Measurements from ENCODE around the gene MBNL2.
A peak's percentile ranks its signal among the peaks of the same experiment; 100 is the strongest.
"Not testable (repeated sequence)": the region's sequence is repeated elsewhere in the genome, so short reads cannot be mapped to it uniquely, and the experiment has no call there.

The MBNL2 gene

DNA sequence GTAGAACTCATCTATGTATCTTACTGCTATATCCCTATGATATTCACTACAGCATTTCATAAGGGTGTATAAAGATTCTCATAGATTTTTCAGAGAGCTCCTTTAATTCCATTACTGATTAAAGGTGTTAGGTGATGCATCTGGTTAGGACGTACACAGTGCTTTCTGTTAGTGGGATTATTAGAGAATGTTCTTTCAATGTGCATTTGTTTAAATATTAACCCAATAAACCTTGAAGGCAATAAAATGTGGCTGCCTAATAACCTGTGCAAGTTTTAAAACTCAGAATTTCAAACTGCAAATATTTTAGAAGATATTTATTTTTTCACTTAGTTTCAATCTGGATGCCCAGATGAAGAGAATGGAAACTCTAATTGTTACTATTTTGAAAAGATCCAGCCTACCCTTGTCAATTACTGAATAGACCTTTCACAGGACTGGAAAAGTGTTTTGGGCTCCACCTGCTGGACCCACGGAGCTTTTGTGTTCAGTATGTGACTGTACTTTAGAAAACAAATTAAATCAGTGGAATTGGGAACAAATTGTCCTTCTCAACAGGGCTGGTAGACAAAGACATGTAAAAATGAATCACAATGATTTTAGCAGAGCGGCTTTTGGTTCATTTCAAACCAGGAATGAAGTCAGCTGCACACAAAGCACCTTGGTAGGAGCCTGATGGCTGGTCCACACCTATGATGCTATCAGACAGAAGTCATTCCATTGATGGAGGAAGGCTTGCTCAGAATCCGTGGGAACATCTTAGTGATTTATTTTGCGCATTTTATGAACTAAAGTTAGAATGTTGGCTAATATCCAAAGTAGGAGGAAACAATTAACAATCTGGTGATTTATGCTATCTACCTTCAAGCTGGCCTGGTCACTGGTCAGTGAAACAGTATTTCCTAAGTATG, 122.4 kb downstream of the MBNL2 start:
- no peaks in the 10 kb centered on the region for H3K27me3 ChIP-seq (ENCODE audit: insufficient read depth, low read depth, severe bottlenecking)
- H3K4me3 ChIP-seq (ENCODE audit: low read depth, low read length): no peak overlapping the region
- TF ChIP-seq, protein P1, sequence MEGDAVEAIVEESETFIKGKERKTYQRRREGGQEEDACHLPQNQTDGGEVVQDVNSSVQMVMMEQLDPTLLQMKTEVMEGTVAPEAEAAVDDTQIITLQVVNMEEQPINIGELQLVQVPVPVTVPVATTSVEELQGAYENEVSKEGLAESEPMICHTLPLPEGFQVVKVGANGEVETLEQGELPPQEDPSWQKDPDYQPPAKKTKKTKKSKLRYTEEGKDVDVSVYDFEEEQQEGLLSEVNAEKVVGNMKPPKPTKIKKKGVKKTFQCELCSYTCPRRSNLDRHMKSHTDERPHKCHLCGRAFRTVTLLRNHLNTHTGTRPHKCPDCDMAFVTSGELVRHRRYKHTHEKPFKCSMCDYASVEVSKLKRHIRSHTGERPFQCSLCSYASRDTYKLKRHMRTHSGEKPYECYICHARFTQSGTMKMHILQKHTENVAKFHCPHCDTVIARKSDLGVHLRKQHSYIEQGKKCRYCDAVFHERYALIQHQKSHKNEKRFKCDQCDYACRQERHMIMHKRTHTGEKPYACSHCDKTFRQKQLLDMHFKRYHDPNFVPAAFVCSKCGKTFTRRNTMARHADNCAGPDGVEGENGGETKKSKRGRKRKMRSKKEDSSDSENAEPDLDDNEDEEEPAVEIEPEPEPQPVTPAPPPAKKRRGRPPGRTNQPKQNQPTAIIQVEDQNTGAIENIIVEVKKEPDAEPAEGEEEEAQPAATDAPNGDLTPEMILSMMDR (IDR thresholded peaks at IDR 0.05; ENCODE audit: low read depth, low read length): peak; percentile 76
- DNase-seq: peak; percentile 76
- H3K9me3 ChIP-seq (ENCODE audit: severe bottlenecking): no peaks in the 10 kb centered on the region
- H3K36me3 ChIP-seq: peaks cover 9% of the 10 kb centered on the region
- no peak overlapping the region for H3K27ac ChIP-seq

- DNase-seq: no peak
- Histone ChIP-seq H3K9me3 (ENCODE audit: severe bottlenecking) (peaks cover 2% of the 10 kb centered on the region), H3K27me3 (ENCODE audit: insufficient read depth, low read depth, severe bottlenecking) (no peaks in the 10 kb centered on the region), H3K36me3 (peaks cover 15% of the 10 kb centered on the region), H3K4me3 (ENCODE audit: low read depth, low read length) (no peak overlapping the region), H3K27ac (no peak overlapping the region)
- TF ChIP-seq, protein P1 (IDR thresholded peaks at IDR 0.05; ENCODE audit: low read depth, low read length): no peak
These were observed 124.0 kb downstream of the MBNL2 start for GRCh38 chr13:97346097-97346496.

GRCh38 chr13:97346561-97347254, 124.6 kb downstream of the MBNL2 start:
- peaks cover 4% of the 10 kb centered on the region for H3K9me3 ChIP-seq (ENCODE audit: severe bottlenecking)
- no peaks in the 10 kb centered on the region for H3K27me3 ChIP-seq (ENCODE audit: insufficient read depth, low read depth, severe bottlenecking)
- DNase-seq: no peak
- H3K4me3 ChIP-seq (ENCODE audit: low read depth, low read length): no peak overlapping the region
- TF ChIP-seq, protein P1 (IDR thresholded peaks at IDR 0.05; ENCODE audit: low read depth, low read length): no peak
- peaks cover 15% of the 10 kb centered on the region for H3K36me3 ChIP-seq
- H3K27ac ChIP-seq: no peak overlapping the region

- no peak overlapping the region for H3K4me3 ChIP-seq (ENCODE audit: low read depth, low read length)
- no peaks in the 10 kb centered on the region for H3K27me3 ChIP-seq (ENCODE audit: insufficient read depth, low read depth, severe bottlenecking)
- TF ChIP-seq, protein P1 (IDR thresholded peaks at IDR 0.05; ENCODE audit: low read depth, low read length): no peak
- DNase-seq: no peak
- peaks cover 4% of the 10 kb centered on the region for H3K9me3 ChIP-seq (ENCODE audit: severe bottlenecking)
- H3K27ac ChIP-seq: no peak overlapping the region
- H3K36me3 ChIP-seq: peaks cover 15% of the 10 kb centered on the region
These were observed 125.3 kb downstream of the MBNL2 start for GRCh38 chr13:97347255-97347932.

DNA sequence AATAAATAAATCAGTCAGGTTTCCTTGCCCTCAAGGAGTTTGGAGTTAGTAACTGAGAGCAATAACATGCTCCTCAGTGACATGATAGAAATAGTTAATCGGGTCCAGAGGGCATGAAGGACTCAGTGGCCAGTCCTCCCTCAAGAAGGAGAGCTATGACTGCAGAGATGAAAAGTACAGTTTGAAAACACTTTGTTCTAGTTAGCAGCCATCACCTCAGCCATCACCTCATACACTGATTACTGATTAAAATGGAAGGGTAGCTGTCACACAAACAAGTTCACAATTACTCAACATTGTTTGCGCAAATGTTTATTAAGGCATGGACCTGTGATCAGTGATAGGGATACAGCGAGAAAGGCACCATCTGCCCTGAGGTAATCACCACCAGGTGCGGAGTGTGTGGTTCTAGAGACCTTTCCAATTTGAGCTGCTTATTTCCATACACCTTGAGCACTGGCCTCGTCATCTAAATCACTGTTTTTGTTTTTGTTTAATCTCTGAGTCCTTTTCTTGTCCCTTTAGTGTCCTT, 126.5 kb downstream of the MBNL2 start:
- H3K27me3 ChIP-seq (ENCODE audit: insufficient read depth, low read depth, severe bottlenecking): no peaks in the 10 kb centered on the region

DNA sequence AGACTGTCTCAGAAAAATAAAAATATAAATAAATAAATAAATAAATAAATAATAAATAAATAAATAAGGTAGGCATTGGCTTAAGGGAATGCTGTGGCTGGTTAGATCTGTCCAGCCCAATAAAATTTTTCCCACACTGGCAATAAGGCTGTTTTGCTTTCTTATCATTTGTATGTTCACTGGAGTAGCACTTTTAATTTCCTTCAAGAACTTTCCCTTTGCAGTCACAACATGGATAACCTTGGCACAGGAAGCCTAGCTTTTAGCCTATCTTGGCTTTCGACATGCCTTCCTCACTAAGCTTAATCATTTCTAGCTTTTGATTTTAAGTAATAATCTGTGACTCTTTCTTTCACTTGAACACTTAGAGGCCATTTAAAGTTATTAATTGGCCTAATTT, 129.9 kb downstream of the MBNL2 start:
- not testable (repeated sequence) for DNase-seq; H3K27ac ChIP-seq; H3K27me3 ChIP-seq (ENCODE audit: insufficient read depth, low read depth, severe bottlenecking); H3K9me3 ChIP-seq (ENCODE audit: severe bottlenecking); H3K4me3 ChIP-seq (ENCODE audit: low read depth, low read length); H3K36me3 ChIP-seq

More for the DNA sequence above, 126.5 kb downstream of the MBNL2 start:
- TF ChIP-seq, protein P1 (IDR thresholded peaks at IDR 0.05; ENCODE audit: low read depth, low read length): no peak
- Histone ChIP-seq H3K9me3 (ENCODE audit: severe bottlenecking) (peaks cover 4% of the 10 kb centered on the region), H3K4me3 (ENCODE audit: low read depth, low read length) (no peak overlapping the region), H3K27ac (no peak overlapping the region), H3K36me3 (peaks cover 9% of the 10 kb centered on the region)
- no peak for DNase-seq

Data from WERI-Rb-1 (cell line).